ENCODE results near the gene MPND. TPM values are rescaled to one million over a fixed set of nuclear protein-coding genes. Genes with fewer than 3 reads are reported as not detected.

The MPND gene
- total RNA-seq, 1 donor from 2014 or later, result 14.2 TPM

GRCh38 chr19:4389511-4390016 lies 46.2 kb downstream of the MPND start:
- DNase-seq (ENCODE audit: extremely low spot score, unreplicated experiment), result no peak
- Mint-ChIP-seq H3K36me3 (ENCODE audit: unreplicated experiment) (no peaks in the 10 kb centered on the region), H3K9me3 (ENCODE audit: unreplicated experiment) (no peaks in the 10 kb centered on the region), H3K4me1 (ENCODE audit: unreplicated experiment) (peaks cover 71% of the 10 kb centered on the region), H3K27ac (ENCODE audit: unreplicated experiment) (peak overlapping the region; percentile 94), H3K27me3 (ENCODE audit: unreplicated experiment) (no peaks in the 10 kb centered on the region), H3K4me3 (ENCODE audit: unreplicated experiment) (peak overlapping the region; percentile 66)
- no peak for TF ChIP-seq CTCF (IDR thresholded peaks at IDR 0.05)

GRCh38 chr19:4390017-4390566 lies 46.7 kb downstream of the MPND start:
- H3K4me3 Mint-ChIP-seq (ENCODE audit: unreplicated experiment), result peak overlapping the region; percentile 66
- H3K36me3 Mint-ChIP-seq (ENCODE audit: unreplicated experiment), result peaks cover under 1% of the 10 kb centered on the region
- no peaks in the 10 kb centered on the region for H3K9me3 Mint-ChIP-seq (ENCODE audit: unreplicated experiment)
- no peaks in the 10 kb centered on the region for H3K27me3 Mint-ChIP-seq (ENCODE audit: unreplicated experiment)
- no peak for DNase-seq (ENCODE audit: extremely low spot score, unreplicated experiment)
- no peak for TF ChIP-seq CTCF (IDR thresholded peaks at IDR 0.05)
- H3K4me1 Mint-ChIP-seq (ENCODE audit: unreplicated experiment), result peaks cover 70% of the 10 kb centered on the region
- H3K27ac Mint-ChIP-seq (ENCODE audit: unreplicated experiment), result peak overlapping the region; percentile 94

- DNase-seq (ENCODE audit: extremely low spot score, unreplicated experiment), result no peak
- no peak for TF ChIP-seq CTCF (IDR thresholded peaks at IDR 0.05)
- Mint-ChIP-seq H3K4me3 (ENCODE audit: unreplicated experiment) (peak overlapping the region; percentile 66), H3K4me1 (ENCODE audit: unreplicated experiment) (peaks cover 64% of the 10 kb centered on the region), H3K27ac (ENCODE audit: unreplicated experiment) (peak overlapping the region; percentile 94), H3K9me3 (ENCODE audit: unreplicated experiment) (no peaks in the 10 kb centered on the region), H3K36me3 (ENCODE audit: unreplicated experiment) (peaks cover 3% of the 10 kb centered on the region), H3K27me3 (ENCODE audit: unreplicated experiment) (no peaks in the 10 kb centered on the region)
These were observed 47.4 kb downstream of the MPND start for GRCh38 chr19:4390567-4391305.

- Mint-ChIP-seq H3K27ac (ENCODE audit: unreplicated experiment) (peak overlapping the region; percentile 94), H3K27me3 (ENCODE audit: unreplicated experiment) (no peaks in the 10 kb centered on the region), H3K9me3 (ENCODE audit: unreplicated experiment) (no peaks in the 10 kb centered on the region), H3K4me1 (ENCODE audit: unreplicated experiment) (peaks cover 59% of the 10 kb centered on the region), H3K36me3 (ENCODE audit: unreplicated experiment) (peaks cover 3% of the 10 kb centered on the region), H3K4me3 (ENCODE audit: unreplicated experiment) (peak overlapping the region; percentile 33)
- DNase-seq (ENCODE audit: extremely low spot score, unreplicated experiment), result no peak
- TF ChIP-seq CTCF (IDR thresholded peaks at IDR 0.05), result no peak
These were observed 47.9 kb downstream of the MPND start for GRCh38 chr19:4391306-4391693.

GRCh38 chr19:4391701-4392483 lies 48.5 kb downstream of the MPND start:
- Mint-ChIP-seq H3K9me3 (ENCODE audit: unreplicated experiment) (no peaks in the 10 kb centered on the region), H3K27me3 (ENCODE audit: unreplicated experiment) (no peaks in the 10 kb centered on the region), H3K36me3 (ENCODE audit: unreplicated experiment) (peaks cover 9% of the 10 kb centered on the region), H3K4me1 (ENCODE audit: unreplicated experiment) (peaks cover 65% of the 10 kb centered on the region), H3K27ac (ENCODE audit: unreplicated experiment) (peak overlapping the region; percentile 94), H3K4me3 (ENCODE audit: unreplicated experiment) (peak overlapping the region; percentile 33)
- DNase-seq (ENCODE audit: extremely low spot score, unreplicated experiment), result peak; percentile 86
- no peak for TF ChIP-seq CTCF (IDR thresholded peaks at IDR 0.05)

Measured in osteocyte (in vitro differentiated cells).